OCI-LY3 (cell line): ENCODE measurements around the gene HSF2BP.

Experiments
- EZH2phosphoT487 ChIP-seq: fragments of 200-600 bp; shearing (Covaris generic); IDR thresholded peaks from 2 replicates; pipeline ENCODE4 v1.6.1; 2018; ENCODE audit warnings: antibody characterized with exemption, mixed run types, low read depth
- TF ChIP-seq, protein P1 (sequence below): fragments of 200-600, 300-600 bp; sonication (generic); IDR thresholded peaks from 2 replicates; pipeline ENCODE4 v1.5.1; 2014; ENCODE audit warnings: antibody characterized with exemption, low read length, low read depth

DNA sequence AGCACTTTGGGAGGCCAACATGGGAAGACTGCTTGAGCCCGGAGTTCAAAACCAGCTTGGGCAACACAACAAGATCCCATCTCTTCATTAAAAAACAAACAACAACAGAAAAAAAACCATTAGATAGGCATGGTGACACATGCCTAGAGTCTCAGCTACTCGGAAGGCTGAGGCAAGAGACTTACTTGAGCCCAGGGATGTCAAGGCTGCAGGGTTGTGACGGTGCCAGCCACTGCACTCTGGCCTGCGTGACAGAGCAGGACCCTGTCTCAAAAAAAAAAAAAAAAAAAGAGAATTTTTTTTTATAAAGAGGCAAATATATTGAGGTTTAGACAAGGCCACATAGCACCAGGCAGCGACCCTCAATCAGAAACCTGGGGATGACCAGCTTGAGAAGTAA, 62.7 kb downstream of the HSF2BP start:
- TF ChIP-seq, protein P1, sequence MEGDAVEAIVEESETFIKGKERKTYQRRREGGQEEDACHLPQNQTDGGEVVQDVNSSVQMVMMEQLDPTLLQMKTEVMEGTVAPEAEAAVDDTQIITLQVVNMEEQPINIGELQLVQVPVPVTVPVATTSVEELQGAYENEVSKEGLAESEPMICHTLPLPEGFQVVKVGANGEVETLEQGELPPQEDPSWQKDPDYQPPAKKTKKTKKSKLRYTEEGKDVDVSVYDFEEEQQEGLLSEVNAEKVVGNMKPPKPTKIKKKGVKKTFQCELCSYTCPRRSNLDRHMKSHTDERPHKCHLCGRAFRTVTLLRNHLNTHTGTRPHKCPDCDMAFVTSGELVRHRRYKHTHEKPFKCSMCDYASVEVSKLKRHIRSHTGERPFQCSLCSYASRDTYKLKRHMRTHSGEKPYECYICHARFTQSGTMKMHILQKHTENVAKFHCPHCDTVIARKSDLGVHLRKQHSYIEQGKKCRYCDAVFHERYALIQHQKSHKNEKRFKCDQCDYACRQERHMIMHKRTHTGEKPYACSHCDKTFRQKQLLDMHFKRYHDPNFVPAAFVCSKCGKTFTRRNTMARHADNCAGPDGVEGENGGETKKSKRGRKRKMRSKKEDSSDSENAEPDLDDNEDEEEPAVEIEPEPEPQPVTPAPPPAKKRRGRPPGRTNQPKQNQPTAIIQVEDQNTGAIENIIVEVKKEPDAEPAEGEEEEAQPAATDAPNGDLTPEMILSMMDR = no peak
- no peak for TF ChIP-seq EZH2phosphoT487
